ENCODE measurements around the gene ZSWIM3.
"Not testable (repeated sequence)": the region's sequence is repeated elsewhere in the genome, so short reads cannot be mapped to it uniquely, and the experiment has no call there.

Gene ZSWIM3

DNA sequence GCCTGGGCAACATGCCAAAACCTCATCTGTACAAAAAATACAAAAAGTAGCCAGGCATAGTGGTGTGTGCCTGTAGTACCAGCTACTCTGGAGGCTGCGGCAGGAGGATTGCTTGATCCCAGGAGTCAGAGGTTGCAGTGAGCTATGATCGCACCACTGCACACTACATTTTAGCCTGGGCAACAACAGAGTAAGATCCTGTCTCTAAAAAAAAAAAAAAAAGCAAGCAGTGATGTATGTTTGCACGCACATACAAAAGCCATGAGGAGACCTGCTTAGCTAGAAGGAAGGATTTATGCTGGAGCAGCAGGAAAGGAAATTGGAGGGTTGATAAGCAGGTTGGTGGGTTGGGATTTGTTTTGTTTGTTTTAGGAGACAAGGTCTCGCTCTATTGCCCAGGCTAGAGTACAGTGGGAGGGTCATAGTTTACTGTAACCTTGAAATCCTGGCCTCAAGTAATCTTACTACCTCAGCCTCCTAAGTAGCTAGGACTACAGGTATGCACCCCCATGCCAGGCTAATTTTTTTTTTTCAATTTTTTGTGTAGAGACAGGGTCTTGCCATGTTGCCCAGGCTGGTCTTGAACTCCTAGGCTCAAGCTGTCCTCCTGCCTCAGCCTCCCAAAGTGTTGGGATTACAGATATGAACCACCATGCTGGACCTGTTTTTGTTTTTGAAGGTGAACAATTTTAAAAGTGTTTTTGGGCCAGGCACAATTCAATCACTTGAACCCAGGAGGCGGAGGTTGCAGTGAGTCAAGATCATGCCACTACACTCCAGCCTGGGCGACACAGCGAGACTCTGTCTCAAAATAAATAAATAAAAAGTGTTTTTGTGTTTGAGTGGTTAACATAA, 4.0 kb downstream of the ZSWIM3 start:
- DNase-seq = no peak

DNA sequence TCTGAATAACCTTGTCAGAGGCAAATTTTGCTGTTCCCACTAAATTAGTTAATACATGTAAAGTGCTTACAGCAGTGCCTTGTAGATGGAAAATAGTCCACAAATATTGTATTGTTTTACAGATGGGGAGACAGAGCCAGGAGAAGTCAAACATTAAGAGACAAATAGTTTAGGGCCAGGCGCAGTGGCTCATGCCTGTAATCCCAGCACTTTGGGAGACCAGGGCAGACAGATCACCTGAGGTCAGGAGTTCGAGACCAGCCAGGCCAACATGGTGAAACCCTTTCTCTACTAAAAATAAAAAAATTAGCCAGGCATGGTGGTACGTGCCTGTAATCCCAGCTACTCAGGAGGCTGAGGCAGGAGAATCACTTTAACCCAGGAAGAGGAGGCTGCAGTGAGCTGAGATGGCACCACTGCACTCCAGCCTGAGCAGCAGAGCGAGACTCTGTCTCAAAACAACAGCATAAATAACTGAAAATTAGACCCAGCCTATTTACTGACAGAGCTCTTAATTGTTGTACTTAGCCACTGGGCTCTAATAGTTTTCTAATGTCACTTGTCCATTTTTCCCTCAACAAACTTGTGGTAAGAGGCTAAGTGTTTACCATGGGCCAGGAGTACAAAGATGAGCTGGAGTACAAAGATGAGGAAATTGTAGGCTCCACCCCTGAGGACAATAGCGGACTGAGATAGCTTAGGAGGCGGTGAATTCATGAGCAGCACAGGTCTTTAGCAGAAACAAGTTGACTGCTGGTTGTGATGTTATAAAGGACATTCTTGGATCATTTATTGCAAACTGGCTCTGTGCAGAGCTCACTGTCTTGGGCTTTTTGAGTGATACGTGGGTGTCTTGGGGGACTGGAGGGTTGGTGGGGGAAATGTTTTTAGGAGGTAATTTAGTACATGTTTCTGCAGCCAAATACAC, 6.4 kb downstream of the ZSWIM3 start:
- no peak for DNase-seq

DNA sequence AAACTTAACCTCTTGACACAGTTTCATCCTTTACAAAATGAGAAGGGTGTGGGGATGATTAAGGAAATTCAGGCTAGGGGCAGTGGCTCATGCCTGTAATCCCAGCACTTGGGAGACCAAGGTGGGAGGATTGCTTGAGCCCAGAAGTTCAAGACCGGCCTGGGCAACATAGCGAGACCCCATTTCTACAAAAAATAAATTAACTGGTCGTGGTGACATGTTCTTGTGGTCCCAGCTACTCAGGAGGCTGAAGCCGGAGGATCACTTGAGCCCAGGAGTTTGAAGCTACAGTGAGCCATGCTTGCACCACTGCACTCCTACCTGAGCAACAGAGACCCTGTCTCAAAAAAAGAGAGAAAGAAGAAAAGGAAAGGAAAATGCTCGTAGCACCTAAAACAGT, 9.0 kb downstream of the ZSWIM3 start:
- no peak for DNase-seq

DNA sequence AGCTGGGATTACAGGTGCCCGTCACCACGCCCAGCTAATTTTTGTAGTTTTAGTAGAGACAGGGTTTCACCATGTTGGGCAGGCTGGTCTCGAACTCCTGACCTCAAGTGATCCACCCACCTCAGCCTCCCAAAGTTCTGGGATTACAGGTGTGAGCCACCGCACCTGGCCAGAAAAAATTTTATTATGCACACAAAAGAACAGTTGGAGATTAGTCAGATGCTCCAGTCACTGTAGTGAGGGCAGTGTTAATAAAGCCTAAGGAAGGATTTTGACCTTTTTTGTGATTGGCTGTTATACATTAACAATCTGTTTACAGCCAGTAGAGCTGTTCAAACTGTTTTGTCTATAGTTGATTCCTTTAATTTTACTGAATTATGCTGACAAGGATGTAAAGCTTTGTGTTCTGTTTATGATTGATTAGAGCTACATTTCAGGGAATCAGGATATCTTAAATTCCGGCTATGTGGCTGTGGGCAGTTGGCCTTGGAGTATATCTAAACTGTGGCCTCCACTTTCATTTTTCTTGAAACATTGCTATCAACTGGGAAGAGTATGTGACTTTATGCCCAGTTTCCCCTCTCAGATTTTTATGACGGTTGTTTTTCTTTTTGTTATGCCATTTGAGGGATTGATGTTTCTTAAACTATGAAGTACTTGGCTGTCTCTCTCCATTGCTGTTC, 9.9 kb downstream of the ZSWIM3 start:
- no peak for DNase-seq

DNA sequence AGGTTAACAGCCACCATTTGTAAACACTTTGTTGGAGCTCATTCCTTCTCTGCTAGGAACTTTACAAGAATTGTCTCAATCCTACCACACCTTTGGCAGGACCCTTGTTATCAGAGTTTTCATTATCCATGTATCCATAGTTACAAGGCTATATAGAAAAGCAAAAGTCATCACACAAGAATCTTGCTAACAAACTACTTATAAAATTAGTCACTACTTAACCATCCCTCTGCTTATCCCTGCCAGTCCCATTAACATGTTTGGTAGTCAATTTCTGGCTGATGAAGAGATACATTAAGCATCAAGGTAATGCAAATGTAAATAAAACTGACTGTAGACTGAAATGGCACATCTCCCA, 10.4 kb downstream of the ZSWIM3 start:
- no peak for DNase-seq

DNA sequence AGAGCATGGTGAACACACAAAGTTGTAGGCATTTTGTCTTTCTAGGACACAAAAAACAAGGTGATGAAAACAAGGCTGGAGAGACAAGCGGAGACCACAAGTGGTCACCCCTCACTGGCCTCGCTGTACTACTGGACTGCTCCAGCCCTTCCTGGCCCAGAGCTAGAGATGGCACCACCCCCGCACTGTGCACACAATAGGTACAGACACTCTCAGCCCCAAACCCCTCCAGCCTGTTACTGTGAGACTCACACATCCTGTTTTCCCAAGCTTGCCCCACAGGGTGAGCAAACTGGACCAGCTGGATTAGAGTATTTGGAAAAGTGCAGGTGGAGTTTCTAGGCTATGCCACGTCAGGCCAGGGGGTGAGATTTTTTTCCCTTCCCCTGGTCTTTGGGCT, 15.2 kb downstream of the ZSWIM3 start:
- DNase-seq = no peak

DNA sequence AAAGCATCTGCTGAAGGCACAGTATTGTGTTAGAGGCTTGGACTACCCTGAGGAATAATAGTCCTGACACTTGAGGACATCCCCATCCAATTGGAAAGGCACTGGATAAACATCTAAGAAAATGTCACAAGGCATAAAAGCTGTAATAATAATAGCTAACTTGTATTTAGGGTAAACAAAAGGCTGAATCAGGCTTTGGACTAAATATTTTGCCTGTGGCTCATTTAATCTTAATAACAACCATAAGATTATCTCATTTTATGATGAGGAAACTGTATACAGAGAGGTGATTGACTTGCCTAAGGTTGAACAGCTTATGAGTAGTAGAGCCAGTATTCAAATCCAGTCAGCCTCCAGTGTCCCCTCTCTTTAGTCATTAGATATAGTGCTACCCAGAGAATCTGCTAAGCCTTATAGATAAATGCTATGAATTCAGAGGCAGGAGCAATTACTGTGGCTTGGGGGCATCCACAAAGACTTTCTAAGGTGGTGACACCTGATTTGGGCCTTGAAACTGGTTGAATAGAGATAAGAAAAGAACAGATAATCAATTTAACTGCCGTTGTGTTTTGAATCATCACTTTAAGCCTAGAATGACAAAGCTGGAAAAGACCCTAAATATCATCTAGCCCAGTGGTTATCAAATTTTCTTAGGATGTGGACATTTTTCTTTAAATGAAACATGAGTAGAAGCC, 16.1 kb downstream of the ZSWIM3 start:
- no peak for DNase-seq

DNA sequence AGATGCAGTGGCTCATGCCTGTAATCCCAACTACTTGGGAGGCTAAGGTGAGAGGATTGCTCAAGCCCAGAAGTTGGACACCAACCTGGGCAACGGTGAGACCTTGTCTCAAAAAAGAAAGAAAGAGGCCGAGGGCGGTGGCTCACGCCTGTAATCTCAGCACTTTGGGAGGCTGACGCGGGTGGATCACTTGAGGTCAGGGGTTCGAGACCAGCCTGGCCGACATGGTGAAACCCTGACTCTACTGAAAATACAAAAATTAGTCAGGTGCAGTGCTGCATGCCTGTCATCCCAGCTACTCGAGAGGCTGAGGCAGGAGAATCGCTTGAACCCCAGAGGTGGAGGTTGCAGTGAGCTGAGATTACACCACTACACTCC, 16.7 kb downstream of the ZSWIM3 start:
- not testable (repeated sequence) for DNase-seq

DNA sequence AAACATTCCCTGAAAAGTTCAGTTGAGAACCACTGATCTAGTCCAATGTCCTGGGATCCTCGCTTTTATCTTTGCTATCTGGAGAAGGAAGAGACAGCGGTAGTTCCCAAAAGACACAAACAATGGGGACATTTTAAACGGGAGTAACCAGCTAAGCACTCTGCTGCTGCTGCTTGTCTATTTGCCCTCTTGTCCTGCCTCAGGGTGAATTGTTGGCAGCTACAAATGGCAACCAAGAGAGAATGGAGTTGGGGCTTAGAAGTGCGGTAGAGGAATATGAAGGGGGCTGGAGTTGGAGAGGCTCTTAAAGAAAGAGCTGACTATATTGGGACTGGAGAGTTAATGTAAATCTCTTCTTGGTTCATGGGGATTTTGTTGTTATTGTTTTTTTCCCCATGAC, 17.2 kb downstream of the ZSWIM3 start:
- no peak for DNase-seq

DNA sequence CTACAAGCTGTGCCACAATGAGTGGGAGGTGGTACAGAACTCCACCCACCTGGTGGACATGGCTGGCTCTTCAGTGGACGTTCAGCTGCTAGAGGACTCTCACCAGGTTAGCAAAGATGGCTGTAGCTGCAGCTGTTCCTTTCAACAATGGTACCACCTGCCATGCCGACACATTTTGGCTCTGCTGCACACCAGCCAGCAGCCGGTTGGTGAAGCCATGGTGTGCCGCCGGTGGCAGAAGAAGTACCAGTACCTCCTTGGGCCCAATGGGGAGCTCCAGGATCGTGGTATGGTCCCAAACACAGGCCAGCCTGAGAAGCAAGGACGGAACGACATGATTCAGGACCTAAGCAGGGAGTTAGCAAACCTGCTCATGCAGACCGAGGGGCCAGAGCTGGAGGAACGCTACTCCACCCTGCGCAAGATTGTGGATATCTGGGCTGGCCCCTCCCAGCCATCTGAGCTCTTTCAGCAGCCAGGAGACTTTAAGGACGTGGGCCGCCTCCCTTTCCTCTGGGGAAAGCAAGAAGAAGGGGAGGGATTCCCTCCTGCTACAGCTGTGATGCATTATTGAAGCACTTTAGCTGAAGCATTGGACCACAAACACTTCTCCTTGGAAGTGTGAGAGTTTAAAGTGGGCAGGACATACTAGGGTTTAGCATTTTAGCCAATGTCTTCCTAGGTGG, 20.8 kb downstream of the ZSWIM3 start:
- no peak for DNase-seq

DNA sequence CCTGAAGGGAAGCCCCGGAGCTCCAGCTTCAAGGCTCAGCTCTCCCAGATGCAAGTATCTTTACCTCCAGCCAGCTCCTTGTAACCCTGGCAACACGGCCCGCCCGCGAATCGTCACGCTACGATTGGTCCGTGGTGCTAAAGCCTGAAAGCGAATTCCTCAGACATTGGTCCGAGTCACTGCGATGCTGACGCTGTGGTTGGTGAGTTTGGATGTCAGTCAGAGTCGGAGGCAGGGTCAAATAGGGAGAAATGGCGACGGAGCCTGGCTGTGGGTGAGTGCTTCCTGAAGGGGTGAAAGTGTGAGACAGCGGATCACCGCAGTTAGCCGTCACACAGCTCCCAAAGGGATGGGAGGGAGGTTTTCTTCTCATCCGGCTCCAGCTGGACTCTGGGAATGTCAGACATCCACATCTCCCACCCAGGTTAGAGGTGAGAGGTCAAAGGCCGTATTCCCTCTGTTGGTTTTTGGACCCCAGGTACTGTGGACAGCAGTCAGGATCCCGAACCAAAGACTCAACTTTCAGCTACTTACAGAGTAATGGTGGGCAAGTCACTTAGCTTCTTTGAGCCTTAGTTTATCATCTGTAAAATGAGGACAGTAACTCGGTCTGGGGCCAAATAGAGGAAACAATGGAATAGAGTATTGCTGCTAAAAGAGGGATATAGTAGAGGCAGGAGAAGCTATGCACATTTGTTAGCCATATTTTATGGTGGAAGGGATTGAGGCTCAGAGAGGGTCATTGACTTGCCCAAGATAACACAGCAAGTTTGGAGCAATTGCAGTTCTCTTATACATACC, 23.8 kb downstream of the ZSWIM3 start, which contains the start of gene ZSWIM1:
Gene ZSWIM1, plus strand, starts transcription at position 240 of the 801 bp plus-strand sequence. CDS start 1,366 bp downstream, outside the sequence.
- DNase-seq = peak; percentile 98

DNA sequence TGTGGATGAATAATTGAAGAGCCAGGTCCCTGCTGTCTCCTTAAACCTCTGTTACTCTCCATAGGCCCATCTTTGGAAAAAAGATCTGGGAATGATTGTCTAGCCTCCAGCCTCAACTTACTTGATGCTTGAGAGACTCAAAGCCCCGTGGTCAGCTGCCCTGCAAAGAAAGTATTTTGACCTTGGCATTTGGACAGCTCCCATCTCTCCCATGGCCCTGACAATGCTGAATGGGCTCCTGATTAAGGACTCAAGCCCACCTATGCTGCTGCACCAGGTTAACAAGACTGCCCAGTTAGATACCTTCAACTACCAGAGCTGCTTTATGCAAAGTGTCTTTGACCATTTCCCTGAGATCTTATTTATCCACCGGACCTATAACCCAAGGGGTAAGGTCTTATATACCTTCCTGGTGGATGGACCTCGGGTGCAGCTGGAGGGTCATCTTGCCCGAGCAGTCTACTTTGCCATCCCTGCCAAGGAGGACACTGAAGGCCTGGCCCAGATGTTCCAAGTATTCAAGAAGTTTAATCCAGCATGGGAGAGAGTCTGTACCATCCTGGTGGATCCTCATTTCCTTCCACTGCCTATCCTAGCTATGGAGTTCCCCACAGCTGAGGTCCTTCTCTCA, 25.2 kb downstream of the ZSWIM3 start:
- DNase-seq = no peak

DNA sequence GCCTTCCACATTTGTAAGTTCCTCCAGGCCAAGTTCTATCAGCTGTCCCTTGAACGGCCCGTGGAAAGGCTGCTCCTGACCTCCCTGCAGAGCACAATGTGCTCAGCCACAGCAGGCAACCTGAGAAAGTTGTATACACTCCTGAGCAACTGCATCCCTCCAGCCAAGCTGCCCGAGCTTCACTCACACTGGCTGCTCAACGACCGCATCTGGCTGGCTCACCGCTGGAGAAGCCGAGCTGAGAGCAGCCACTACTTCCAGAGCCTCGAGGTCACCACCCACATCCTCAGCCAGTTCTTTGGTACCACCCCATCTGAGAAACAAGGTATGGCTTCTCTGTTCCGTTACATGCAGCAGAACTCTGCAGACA, 25.7 kb downstream of the ZSWIM3 start:
- DNase-seq = no peak

DNA sequence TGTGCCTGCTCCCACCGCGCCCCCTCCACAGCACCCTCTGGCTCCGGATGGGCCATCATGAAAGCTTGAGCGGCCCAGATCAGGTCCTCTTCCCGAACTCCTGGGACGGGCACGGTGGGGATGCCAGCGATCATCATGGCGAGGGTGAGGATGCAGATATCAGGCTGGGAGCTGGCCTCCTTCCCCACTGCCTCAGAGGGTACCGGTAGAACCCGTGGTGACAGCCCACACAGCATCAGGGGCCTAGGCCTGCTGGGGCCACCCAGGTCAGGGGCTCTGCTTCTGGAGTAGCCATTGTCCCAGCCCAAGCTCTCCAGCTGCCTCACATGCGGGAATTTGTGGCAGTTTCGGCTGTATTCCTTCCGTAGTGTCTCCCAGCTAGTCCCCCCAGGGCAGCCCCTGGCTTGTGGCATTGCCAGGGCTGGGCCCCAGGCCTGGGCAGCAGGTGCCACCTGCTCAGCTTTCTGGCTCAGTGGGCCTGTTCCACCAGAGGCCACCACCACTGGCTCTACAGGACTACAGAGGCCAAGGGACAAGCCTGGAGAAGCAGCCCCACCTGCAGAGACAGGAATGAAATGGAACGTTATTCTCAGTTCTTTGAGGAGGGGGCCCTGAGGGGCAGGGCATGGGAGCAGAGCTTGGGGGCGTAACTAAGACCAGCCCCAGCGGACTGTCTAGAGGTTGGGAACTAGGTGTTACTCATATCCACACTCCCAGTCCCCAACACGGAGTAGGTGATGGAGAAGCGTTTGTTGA, 29.4 kb downstream of the ZSWIM3 start:
- no peak for DNase-seq

DNA sequence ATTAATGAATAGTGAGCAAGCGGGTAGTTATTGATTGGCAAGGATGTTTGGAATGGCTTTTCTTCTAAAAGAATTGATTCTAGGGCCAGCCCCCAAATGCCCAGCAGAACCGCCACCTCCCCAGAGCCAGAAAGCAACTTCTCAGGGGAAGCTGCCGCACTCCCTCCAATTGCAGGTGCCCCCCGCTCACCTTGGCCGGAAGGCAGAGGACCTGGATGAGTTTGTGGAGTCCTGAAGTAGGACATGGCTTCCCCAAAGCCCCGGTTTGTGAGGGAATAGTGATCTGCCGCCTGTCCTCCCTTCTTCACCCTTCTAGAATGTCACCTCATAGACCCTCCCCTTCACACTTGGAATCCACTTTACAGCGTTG, 29.9 kb downstream of the ZSWIM3 start, which contains the start of gene SPATA25:
Gene SPATA25, minus strand, starts transcription at position 277 of the 370 bp plus-strand sequence. Its CDS starts 32 bp downstream, at position 245.
- no peak for DNase-seq

DNA sequence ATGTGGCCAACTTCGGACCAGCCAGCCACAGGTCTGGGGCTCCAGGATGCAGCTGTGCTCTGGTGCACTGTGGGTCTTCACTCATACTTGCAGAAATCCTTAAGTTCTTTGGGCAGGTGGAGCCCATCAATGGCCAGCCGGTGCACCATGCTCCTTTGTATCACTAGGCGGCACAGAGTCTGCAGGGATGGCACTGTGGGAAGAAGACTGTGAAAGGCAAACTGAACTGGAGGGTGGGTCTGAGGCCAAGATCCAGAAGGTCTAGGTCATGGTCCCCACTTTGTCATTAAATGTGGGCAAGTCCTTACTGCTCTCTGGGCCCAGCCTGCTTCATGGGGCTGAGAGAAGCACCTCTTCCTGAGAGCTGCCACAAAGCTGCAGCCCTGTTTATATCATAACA, 31.3 kb downstream of the ZSWIM3 start:
- DNase-seq = no peak

DNA sequence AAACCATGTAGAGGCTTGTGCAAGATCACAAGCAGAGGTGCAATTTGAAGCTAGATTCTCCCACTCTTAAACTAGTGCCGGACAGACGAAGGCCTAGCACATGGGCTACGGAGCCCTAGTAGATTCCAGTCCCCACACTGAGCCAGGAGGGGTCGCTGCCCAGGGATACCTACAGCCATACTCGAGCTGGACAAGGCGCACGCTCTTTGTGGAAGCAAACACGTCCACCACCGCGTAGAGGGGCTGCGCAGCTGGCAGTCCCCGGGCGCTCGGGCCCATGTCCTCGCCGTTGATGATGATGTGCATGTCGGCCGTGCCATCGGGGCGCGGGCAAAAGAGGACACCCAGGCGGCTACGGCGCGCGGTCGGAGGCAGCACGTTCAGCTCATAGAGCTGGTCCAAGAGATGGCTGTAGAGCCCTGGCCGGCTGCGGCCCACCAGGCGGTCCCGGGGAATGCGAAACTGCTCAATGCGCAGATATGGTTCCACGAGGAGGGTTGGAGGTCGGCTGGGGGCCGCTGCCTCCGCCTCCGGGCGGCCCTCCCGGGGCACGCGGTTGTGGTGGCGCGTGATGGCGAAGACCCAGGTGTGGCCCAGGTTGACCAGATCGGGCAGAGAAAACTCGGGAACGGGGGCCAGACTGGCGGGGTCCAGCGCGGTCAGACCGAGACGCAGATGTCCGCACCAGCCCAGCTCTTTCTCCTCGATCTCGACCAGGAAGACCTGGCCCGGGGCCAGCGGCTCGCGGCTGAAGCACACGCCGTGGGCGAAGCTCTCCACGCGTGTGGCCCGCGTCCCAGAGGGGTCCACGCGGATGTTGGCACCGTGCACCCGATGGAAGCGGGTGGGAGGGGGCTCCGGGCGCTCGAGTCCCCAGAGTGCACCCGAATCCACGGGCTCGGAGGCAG, 32.9 kb downstream of the ZSWIM3 start:
- DNase-seq = peak; percentile 80
